Measurements from ENCODE around the gene NPM1.
"Not testable (repeated sequence)": the region's sequence is repeated elsewhere in the genome, so short reads cannot be mapped to it uniquely, and the experiment has no call there.

NPM1 gene

GRCh38 chr5:171413153-171413910 is 25.7 kb downstream of the NPM1 start:
- DNase-seq: no peak

DNA sequence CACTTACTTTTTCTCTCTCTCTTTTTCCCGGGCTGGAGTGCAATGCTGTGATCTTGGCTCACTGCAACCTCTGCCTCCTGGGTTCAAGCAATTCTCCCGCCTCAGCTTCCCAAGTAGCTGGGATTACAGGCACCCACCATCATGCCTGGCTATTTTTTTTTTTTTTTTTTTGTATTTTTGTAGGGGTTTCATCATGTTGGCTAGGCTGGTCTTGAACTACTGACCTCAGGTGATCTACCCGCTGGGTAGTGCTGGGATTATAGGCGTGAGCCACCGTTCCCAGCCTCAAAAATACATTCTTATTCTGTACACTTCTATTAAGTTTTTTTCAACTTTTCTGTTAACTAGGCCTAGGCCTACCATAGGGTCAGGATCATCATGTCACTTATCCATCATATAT is 26.3 kb downstream of the NPM1 start:
- not testable (repeated sequence) for DNase-seq

- no peak for DNase-seq
These were observed 27.6 kb downstream of the NPM1 start for GRCh38 chr5:171415115-171415730.

DNA sequence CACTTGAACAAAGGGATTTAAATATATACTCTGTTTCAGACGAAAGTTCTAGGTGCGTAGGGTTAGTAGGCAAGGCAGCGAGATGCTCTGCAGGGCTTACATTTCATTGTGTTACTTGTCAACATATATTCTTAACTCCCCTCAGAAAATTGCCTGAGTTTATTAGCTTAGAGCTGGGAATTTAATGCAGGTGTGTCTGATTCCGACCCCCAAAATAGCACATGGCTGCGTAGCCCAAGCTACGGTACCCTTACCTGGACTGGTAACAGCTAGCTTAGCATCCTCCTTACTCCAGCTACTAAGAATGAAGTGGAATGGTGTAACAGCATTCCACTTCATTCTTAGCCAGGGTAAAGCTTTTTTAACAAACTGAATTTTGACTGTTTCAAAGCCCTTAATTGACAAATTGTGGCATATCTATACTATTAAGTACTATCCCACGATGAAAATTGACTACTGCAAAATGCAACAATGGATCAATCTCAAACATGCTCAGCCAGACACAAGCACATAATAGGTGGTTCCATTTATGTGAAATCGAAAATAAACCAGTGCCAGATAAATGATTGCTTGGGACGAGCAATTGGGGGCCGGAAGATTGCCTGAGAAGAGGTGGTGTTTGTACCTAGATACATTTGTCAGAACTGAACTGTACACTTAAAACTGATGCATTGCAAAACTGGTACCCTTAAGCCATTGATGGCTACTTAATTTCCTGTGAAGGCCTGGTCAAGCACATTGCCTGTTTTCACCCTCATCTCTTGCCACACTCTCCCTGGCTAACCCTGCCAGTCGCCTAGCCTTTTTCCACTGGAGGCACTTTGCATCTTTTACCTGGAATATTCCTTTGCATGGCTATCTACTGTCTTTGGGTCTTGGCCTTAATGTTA is 28.8 kb downstream of the NPM1 start:
- no peak for DNase-seq

- peak; percentile 67 to 75 for DNase-seq
These were observed 30.8 kb downstream of the NPM1 start for GRCh38 chr5:171418316-171418981.

GRCh38 chr5:171418982-171419687 is 31.5 kb downstream of the NPM1 start, which contains the start of gene FGF18:
Gene FGF18, plus strand, starts transcription at chr5:171419647. Its CDS starts 553 bp downstream, at chr5:171420200.
- peak in 1 of 2 donors; percentile 24 for DNase-seq

- DNase-seq: peak in 1 of 2 donors; percentile 16
These were observed 32.2 kb downstream of the NPM1 start for GRCh38 chr5:171419688-171420430.

- no peak for DNase-seq
These were observed 33.0 kb downstream of the NPM1 start for GRCh38 chr5:171420431-171421241.

GRCh38 chr5:171421331-171422262 is 33.9 kb downstream of the NPM1 start:
- no peak for DNase-seq

GRCh38 chr5:171422495-171422894 is 34.8 kb downstream of the NPM1 start:
- DNase-seq: no peak

GRCh38 chr5:171422902-171423663 is 35.4 kb downstream of the NPM1 start:
- no peak for DNase-seq

DNA sequence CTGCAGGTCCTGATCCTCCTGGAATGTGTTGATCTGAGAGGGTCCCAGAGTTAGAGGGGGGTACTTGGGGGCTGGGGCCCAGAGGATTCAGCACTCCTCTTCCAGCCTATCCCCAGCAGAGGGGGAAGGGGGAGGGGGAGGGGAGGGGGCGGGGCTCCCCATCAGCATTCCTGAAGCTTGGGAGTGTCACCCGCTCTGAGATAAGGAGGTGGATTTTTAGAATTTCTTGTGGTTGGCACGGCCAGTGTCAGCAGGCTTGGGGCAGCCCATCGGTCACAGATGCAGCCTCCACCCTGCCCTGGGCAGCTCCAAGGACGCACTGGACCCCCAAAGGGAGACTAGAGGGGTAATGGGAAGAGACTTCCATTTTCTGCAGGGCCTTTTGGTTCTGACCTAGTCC is 37.1 kb downstream of the NPM1 start:
- DNase-seq: no peak

GRCh38 chr5:171425596-171426244 is 38.1 kb downstream of the NPM1 start:
- DNase-seq: no peak

- DNase-seq: no peak
These were observed 38.6 kb downstream of the NPM1 start for GRCh38 chr5:171426266-171426665.

- no peak for DNase-seq
These were observed 39.0 kb downstream of the NPM1 start for GRCh38 chr5:171426680-171427079.

GRCh38 chr5:171427318-171428167 is 39.9 kb downstream of the NPM1 start:
- no peak for DNase-seq
